ENCODE measurements around the gene POLD3.
A peak's percentile ranks its signal among the peaks of the same experiment; 100 is the strongest.

POLD3 gene

GRCh38 chr11:74592441-74593362 lies at the start of gene POLD3:
TSS of gene POLD3 (plus strand) at chr11:74592582. CDS start at chr11:74592659, 77 bp downstream.
- DNase-seq, result peak; percentile 90 to 96 (median 95)

GRCh38 chr11:74543991-74544390 lies 48.4 kb upstream of the POLD3 start:
- no peak for DNase-seq

GRCh38 chr11:74546752-74547151 lies 45.6 kb upstream of the POLD3 start:
- no peak for DNase-seq

GRCh38 chr11:74550991-74551753 lies 41.2 kb upstream of the POLD3 start:
- no peak for DNase-seq

GRCh38 chr11:74551754-74552145 lies 40.6 kb upstream of the POLD3 start:
- DNase-seq, result no peak

GRCh38 chr11:74557526-74557925 lies 34.9 kb upstream of the POLD3 start:
- no peak for DNase-seq

GRCh38 chr11:74559110-74559933 lies 33.1 kb upstream of the POLD3 start:
- no peak for DNase-seq

- no peak for DNase-seq
These were observed 32.5 kb upstream of the POLD3 start for GRCh38 chr11:74559934-74560309.

- no peak for DNase-seq
These were observed 26.0 kb upstream of the POLD3 start for GRCh38 chr11:74566146-74566960.

GRCh38 chr11:74568028-74568427 lies 24.4 kb upstream of the POLD3 start:
- DNase-seq, result no peak

- peak; percentile 71 to 77 (median 74) for DNase-seq
These were observed 21.9 kb upstream of the POLD3 start for GRCh38 chr11:74570266-74571061.

- DNase-seq, result no peak
These were observed 21.4 kb upstream of the POLD3 start for GRCh38 chr11:74571062-74571399.

- no peak for DNase-seq
These were observed 20.0 kb upstream of the POLD3 start for GRCh38 chr11:74572349-74572748.

GRCh38 chr11:74574563-74574962 lies 17.8 kb upstream of the POLD3 start:
- no peak for DNase-seq

GRCh38 chr11:74575999-74576398 lies 16.4 kb upstream of the POLD3 start:
- DNase-seq, result no peak

- no peak for DNase-seq
These were observed 15.2 kb upstream of the POLD3 start for GRCh38 chr11:74577181-74577580.

GRCh38 chr11:74577624-74578396 lies 14.6 kb upstream of the POLD3 start:
- no peak for DNase-seq

GRCh38 chr11:74579577-74580270 lies 12.7 kb upstream of the POLD3 start:
- no peak for DNase-seq

- no peak for DNase-seq
These were observed 10.3 kb upstream of the POLD3 start for GRCh38 chr11:74581954-74582547.
